B cell (primary cell): ENCODE measurements around the gene ADCY3. TPM values are rescaled to one million over a fixed set of nuclear protein-coding genes. Genes with fewer than 3 reads are reported as not detected.

Experiments used
- ATAC-seq: fragments of 200-7000 bp; cut with Tn5 transposase; one replicate; pipeline ENCODE4 v1.10.0; 2021; ENCODE audit warnings: low read depth, mild to moderate bottlenecking, moderate number of reproducible peaks, moderate library complexity
- CTCF ChIA-PET: fragments of 350-600 bp; sonication (Branson Sonifier 250); formaldehyde crosslinking; loops from one replicate; lab custom pipeline; 2021; ENCODE audit warnings: antibody characterized with exemption, inconsistent platforms; lab: Charles Lee
- POLR2A ChIA-PET: fragments of 350-600 bp; sonication (Branson Sonifier 250); formaldehyde crosslinking; loops from one replicate; lab custom pipeline; 2021; ENCODE audit warnings: antibody characterized with exemption; lab: Charles Lee
- DNase-seq: peaks from one replicate; pipeline ENCODE4 v3.0.0; 2013
- H2AFZ ChIP-seq: 2 replicates; pipeline ENCODE4 v1.6.1; 2012; ENCODE audit warnings: mild to moderate bottlenecking, low read depth, low read length; ENCODE audit not compliant: insufficient read depth, poor library complexity, severe bottlenecking
- H3K27ac ChIP-seq, 2 donors: 1 replicate in 1 of 2; 2 replicates in 1 of 2; pipeline ENCODE4 v1.5.1; 2012 to 2013; ENCODE audit warnings: low read length in 2 of 2, mild to moderate bottlenecking in 2 of 2, moderate library complexity in 1 of 2
- H3K27me3 ChIP-seq, 4 experiments: fragments of 200-600 bp in 1 of 4; sonication (generic) in 1 of 4; replicated peaks in 1 of 4; 1 replicate in 2 of 4; 2 replicates in 2 of 4; pipeline versions ENCODE4 v1.6.1 to v1.7.0; 2013 to 2016; ENCODE audit warnings: low read length in 3 of 4, mild to moderate bottlenecking in 2 of 4, mixed read lengths in 1 of 4, moderate library complexity in 1 of 4; ENCODE audit not compliant: insufficient read depth in 4 of 4, control insufficient read depth in 3 of 4; ENCODE audit errors: control extremely low read depth in 1 of 4
- H3K36me3 ChIP-seq, 2 experiments: replicated peaks in 1 of 2; 1 replicate in 1 of 2; 2 replicates in 1 of 2; pipeline versions ENCODE4 v1.6.1 to v1.7.1; 2013; ENCODE audit warnings: low read length in 1 of 2; ENCODE audit not compliant: insufficient read depth in 2 of 2, control insufficient read depth in 1 of 2; ENCODE audit errors: control extremely low read depth in 1 of 2, extremely low read depth in 1 of 2
- H3K4me1 ChIP-seq, 2 donors: fragments of 200-600 bp in 1 of 2; sonication (generic) in 1 of 2; 1 replicate in 1 of 2; 2 replicates in 1 of 2; pipeline versions ENCODE4 v1.5.1 to v1.6.1; 2013 to 2017; ENCODE audit warnings: low read length in 2 of 2; ENCODE audit not compliant: control insufficient read depth in 2 of 2, insufficient read depth in 2 of 2
- H3K4me2 ChIP-seq: replicated peaks from 2 replicates; pipeline ENCODE3; 2012; ENCODE audit warnings: mild to moderate bottlenecking, low read depth, low read length; ENCODE audit not compliant: poor library complexity, severe bottlenecking
- H3K4me3 ChIP-seq, 5 experiments: fragments of 200-600 bp in 1 of 5; sonication (generic) in 1 of 5; 1 replicate in 3 of 5; 2 replicates in 2 of 5; pipeline versions ENCODE4 v1.5.1 to v1.7.0; 2011 to 2016; ENCODE audit warnings: low read length in 4 of 5, mild to moderate bottlenecking in 4 of 5, low read depth in 2 of 5, control low read depth in 1 of 5, moderate library complexity in 1 of 5; ENCODE audit not compliant: insufficient read depth in 1 of 5; ENCODE audit errors: control extremely low read depth in 1 of 5, extremely low read depth in 1 of 5
- H3K79me2 ChIP-seq: fragments of 200-600 bp; sonication (generic); one replicate; pipeline ENCODE4 v1.6.0; 2016; ENCODE audit warnings: low read length; ENCODE audit not compliant: control insufficient read depth, insufficient read depth
- H3K9ac ChIP-seq: fragments of 200-600 bp; sonication (generic); 2 replicates; pipeline ENCODE4 v1.6.1; 2017; ENCODE audit warnings: mild to moderate bottlenecking, low read length, moderate library complexity
- H3K9me3 ChIP-seq, 3 donors: one replicate each; pipeline versions ENCODE4 v1.6.1 to v1.7.1; 2013; ENCODE audit warnings: low read length in 2 of 3; ENCODE audit not compliant: control insufficient read depth in 2 of 3, insufficient read depth in 1 of 3; ENCODE audit errors: control extremely low read depth in 1 of 3
- H4K20me1 ChIP-seq: 2 replicates; pipeline ENCODE4 v1.6.0; 2012; ENCODE audit warnings: mild to moderate bottlenecking, low read length; ENCODE audit not compliant: insufficient read depth, control insufficient read depth, poor library complexity, severe bottlenecking
- H3K27ac Mint-ChIP-seq: one replicate; pipeline ENCODE4 v1.8.0; 2021; ENCODE audit warnings: mixed read lengths
- H3K27me3 Mint-ChIP-seq: one replicate; pipeline ENCODE4 v1.8.0; 2021; ENCODE audit warnings: mixed read lengths
- H3K4me1 Mint-ChIP-seq: one replicate; pipeline ENCODE4 v1.8.0; 2021; ENCODE audit warnings: mixed read lengths
- H3K4me3 Mint-ChIP-seq: one replicate; pipeline ENCODE4 v1.8.0; 2021; ENCODE audit warnings: mixed read lengths
- H3K9me3 Mint-ChIP-seq: one replicate; pipeline ENCODE4 v1.8.0; 2022; ENCODE audit warnings: mixed read lengths; ENCODE audit not compliant: insufficient read depth
- EZH2 ChIP-seq: IDR thresholded peaks from 2 replicates; pipeline ENCODE4 v1.6.1; 2012; ENCODE audit warnings: borderline replicate concordance, low read depth, mild to moderate bottlenecking, moderate library complexity, low read length; ENCODE audit not compliant: insufficient read depth, poor library complexity, severe bottlenecking
- WGBS: methylation state at CpG from one replicate; pipeline ENCODE4 v1.1.5; 2013; ENCODE audit warnings: missing lambda C conversion rate; ENCODE audit not compliant: insufficient coverage; 5-methylcytosine and 5-hydroxymethylcytosine counted together
- intact Hi-C: fragments of 100-400 bp; cut with micrococcal nuclease; formaldehyde crosslinking; loops from one replicate; pipeline ENCODE4 v1.10.0; 2022
- polyA plus RNA-seq: library from polyadenylated mRNA; depleted of rRNA; stranded (reverse); fragments of >200 nt; gene quantifications from 2 replicates; pipeline ENCODE4 v1.2.3, GENCODE V29; 2012
- total RNA-seq, 2 donors: library from RNA; stranded (reverse); fragments of 120-200 nt in 1 of 2; gene quantifications; 1 replicate in 1 of 2; 2 replicates in 1 of 2; pipeline versions ENCODE4 v1.2.3 to v1.2.4, GENCODE V29; 2013 to 2022
- TF ChIP-seq, protein P1 (sequence below): fragments of 200-600 bp; IDR thresholded peaks from one replicate; pipeline ENCODE4 v1.8.0; 2022; ENCODE audit warnings: antibody characterized with exemption, mild to moderate bottlenecking

The ADCY3 gene
- total and polyA plus RNA-seq, 2 donors (not counting 1 experiment from before 2014, with no cell fraction given) = 48.4 to 73.0 TPM

DNA sequence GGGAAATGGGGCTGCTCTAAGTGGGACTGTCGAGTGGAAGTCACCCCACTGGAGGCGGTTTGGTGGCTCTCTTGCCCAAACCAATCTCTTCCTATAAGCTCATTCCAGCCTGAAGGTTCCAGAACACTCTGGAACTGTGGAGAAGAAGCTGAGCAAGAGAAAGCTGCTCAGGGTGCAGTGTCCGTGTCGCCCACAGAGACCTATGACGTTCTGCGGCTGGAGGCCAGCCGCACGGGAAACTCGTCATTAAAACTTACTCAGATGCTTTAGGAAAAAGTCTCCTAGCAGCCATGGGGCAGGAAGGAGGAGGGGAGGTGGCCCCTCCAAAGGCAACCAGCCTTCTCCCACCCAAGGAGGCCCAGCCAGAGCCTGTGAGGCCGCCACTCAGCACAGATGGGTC, 41.7 kb downstream of the ADCY3 start:
- peaks cover 26% of the 10 kb centered on the region for H3K4me1 Mint-ChIP-seq
- H3K27me3 Mint-ChIP-seq = no peaks in the 10 kb centered on the region
- H3K27ac ChIP-seq = no peak overlapping the region
- H3K4me2 ChIP-seq = no peak overlapping the region
- H3K4me3 Mint-ChIP-seq = no peak overlapping the region
- DNase-seq = no peak
- peaks cover 5% of the 10 kb centered on the region for H4K20me1 ChIP-seq
- intact Hi-C loops = no loop called here
- H3K9me3 ChIP-seq = no peaks in the 10 kb centered on the region
- no peak for ATAC-seq
- CTCF ChIA-PET = no interaction called here
- no peak overlapping the region for H3K27ac Mint-ChIP-seq
- H3K4me1 ChIP-seq = peaks cover 0 to 4% of the 10 kb centered on the region in 2 donors
- no peak for TF ChIP-seq EZH2
- TF ChIP-seq, protein P1, sequence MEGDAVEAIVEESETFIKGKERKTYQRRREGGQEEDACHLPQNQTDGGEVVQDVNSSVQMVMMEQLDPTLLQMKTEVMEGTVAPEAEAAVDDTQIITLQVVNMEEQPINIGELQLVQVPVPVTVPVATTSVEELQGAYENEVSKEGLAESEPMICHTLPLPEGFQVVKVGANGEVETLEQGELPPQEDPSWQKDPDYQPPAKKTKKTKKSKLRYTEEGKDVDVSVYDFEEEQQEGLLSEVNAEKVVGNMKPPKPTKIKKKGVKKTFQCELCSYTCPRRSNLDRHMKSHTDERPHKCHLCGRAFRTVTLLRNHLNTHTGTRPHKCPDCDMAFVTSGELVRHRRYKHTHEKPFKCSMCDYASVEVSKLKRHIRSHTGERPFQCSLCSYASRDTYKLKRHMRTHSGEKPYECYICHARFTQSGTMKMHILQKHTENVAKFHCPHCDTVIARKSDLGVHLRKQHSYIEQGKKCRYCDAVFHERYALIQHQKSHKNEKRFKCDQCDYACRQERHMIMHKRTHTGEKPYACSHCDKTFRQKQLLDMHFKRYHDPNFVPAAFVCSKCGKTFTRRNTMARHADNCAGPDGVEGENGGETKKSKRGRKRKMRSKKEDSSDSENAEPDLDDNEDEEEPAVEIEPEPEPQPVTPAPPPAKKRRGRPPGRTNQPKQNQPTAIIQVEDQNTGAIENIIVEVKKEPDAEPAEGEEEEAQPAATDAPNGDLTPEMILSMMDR = no peak
- 100% methylated on average over 3 of the region's 10 CpGs for WGBS
- peaks cover 2 to 5% of the 10 kb centered on the region in 2 experiments for H3K36me3 ChIP-seq
- H3K4me3 ChIP-seq = no peak overlapping the region
- POLR2A ChIA-PET = no interaction called here
- no peaks in the 10 kb centered on the region for H3K27me3 ChIP-seq
- no peak overlapping the region for H3K9ac ChIP-seq
- H3K79me2 ChIP-seq = peaks cover 33% of the 10 kb centered on the region
- H3K9me3 Mint-ChIP-seq = no peaks in the 10 kb centered on the region
- H2AFZ ChIP-seq = no peak overlapping the region

DNA sequence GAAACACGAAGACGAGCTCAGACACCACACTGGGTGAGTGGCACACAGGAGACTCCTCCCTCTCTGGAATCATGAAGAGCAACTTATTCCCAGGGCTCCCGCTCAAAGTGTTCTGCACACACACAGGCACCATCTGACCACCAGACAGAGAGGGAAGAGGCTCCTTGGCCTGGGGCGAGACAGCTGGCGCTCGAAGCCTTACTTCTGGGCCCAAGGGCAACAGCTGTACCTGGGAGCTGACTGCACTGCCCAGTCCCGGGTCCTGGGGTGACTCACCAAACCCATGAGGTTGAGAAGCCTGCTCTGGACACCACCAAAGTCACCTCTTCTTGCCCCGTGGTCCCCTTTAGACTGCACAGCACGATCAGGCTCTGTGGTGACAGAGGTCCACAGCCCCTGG, 42.4 kb downstream of the ADCY3 start:
- ATAC-seq (no peak), DNase-seq (no peak)
- Histone ChIP-seq H2AFZ (no peak overlapping the region), H3K4me2 (no peak overlapping the region), H3K4me3 (no peak overlapping the region), H3K27ac (no peak overlapping the region), H3K79me2 (peaks cover 33% of the 10 kb centered on the region), H3K36me3 (peaks cover 2 to 5% of the 10 kb centered on the region in 2 experiments), H3K9me3 (no peaks in the 10 kb centered on the region), H3K9ac (no peak overlapping the region), H4K20me1 (peaks cover 5% of the 10 kb centered on the region), H3K27me3 (no peaks in the 10 kb centered on the region), H3K4me1 (peaks cover 0 to 4% of the 10 kb centered on the region in 2 donors)
- H3K4me3 Mint-ChIP-seq = no peak overlapping the region
- no peaks in the 10 kb centered on the region for H3K27me3 Mint-ChIP-seq
- peaks cover 25% of the 10 kb centered on the region for H3K4me1 Mint-ChIP-seq
- H3K27ac Mint-ChIP-seq = no peak overlapping the region
- POLR2A ChIA-PET = no interaction called here
- 92% methylated on average over 7 of the region's 9 CpGs for WGBS
- CTCF ChIA-PET = no interaction called here
- TF ChIP-seq, protein P1 = no peak
- no peak for TF ChIP-seq EZH2
- intact Hi-C loops = no loop called here
- no peaks in the 10 kb centered on the region for H3K9me3 Mint-ChIP-seq
